K562 (cell line): ENCODE data around the gene SMAGP. TPM values are rescaled to one million over a fixed set of nuclear protein-coding genes. Genes with fewer than 3 reads are reported as not detected.
"Not testable (repeated sequence)": the region's sequence is repeated elsewhere in the genome, so short reads cannot be mapped to it uniquely, and the experiment has no call there.

ENCODE experiments used
- ATAC-seq: fragments of 200-7000 bp; cut with Tn5 transposase; 3 replicates; pipeline ENCODE4 v1.9.1; 2020; ENCODE audit warnings: moderate library complexity
- BruUV-seq: library from RNA; stranded (reverse); fragments of 400-500 nt; replicated peaks from 2 replicates; lab custom pipeline; 2021; lab: Mats Ljungman, UMichigan
- CTCF ChIA-PET: fragments of 300-600 bp; formaldehyde crosslinking; extraction: SDS; loops from one replicate; lab custom pipeline; 2021; ENCODE audit warnings: low intra/inter-chr PET ratio; lab: Yijun Ruan, JAX
- POLR2A ChIA-PET: fragments of 300-600, 350-650 bp; sonication (Branson Sonifier 250); formaldehyde crosslinking; extraction: SDS; loops from one replicate; lab custom pipeline; 2021; ENCODE audit warnings: antibody characterized with exemption, inconsistent platforms; lab: Yijun Ruan, JAX
- DNase-seq, 4 experiments: peaks; one replicate each; pipeline versions ENCODE4 v3.0.0 to v3.0.0-alpha.2; 2011 to 2018; ENCODE audit warnings: low spot score in 3 of 4, mixed read lengths in 3 of 4; ENCODE audit errors: extremely low read depth in 1 of 4
- FAIRE-seq: peaks from 2 replicates; lab custom pipeline; 2011; peaks lifted over from hg19 to GRCh38; lab: Jason Lieb, UNC
- H2AFZ ChIP-seq: 2 replicates; pipeline ENCODE4 v1.6.0; 2011; ENCODE audit warnings: low read depth, low read length, control low read depth, inconsistent platforms
- H3K27ac ChIP-seq: fragments of 200-600 bp; 3 replicates; pipeline ENCODE4 v1.8.0; 2011; ENCODE audit warnings: low read depth, mild to moderate bottlenecking, control low read depth, inconsistent platforms, low read length, moderate library complexity, mixed read lengths; ENCODE audit errors: extremely low read depth
- H3K27me3 ChIP-seq, 2 experiments: fragments of 300-600 bp in 1 of 2; 2 replicates in 1 of 2; 3 replicates in 1 of 2; pipeline versions ENCODE4 v1.6.0 to v1.8.0; 2011; ENCODE audit warnings: inconsistent platforms in 2 of 2, low read length in 2 of 2, mild to moderate bottlenecking in 1 of 2, mixed read lengths in 1 of 2, moderate library complexity in 1 of 2; ENCODE audit not compliant: control insufficient read depth in 2 of 2, insufficient read depth in 2 of 2
- H3K36me3 ChIP-seq: fragments of 300-600 bp; 3 replicates; pipeline ENCODE4 v1.8.0; 2011; ENCODE audit warnings: mild to moderate bottlenecking, low read length, inconsistent platforms; ENCODE audit not compliant: control insufficient read depth, insufficient read depth
- H3K4me1 ChIP-seq, 2 experiments: fragments of 200-600 bp in 1 of 2; replicated peaks in 1 of 2; 2 replicates in 1 of 2; 3 replicates in 1 of 2; pipeline versions ENCODE4 v1.5.1 to v1.8.0; 2011; ENCODE audit warnings: inconsistent platforms in 2 of 2, low read length in 2 of 2, mild to moderate bottlenecking in 1 of 2, mixed read lengths in 1 of 2, moderate library complexity in 1 of 2; ENCODE audit not compliant: control insufficient read depth in 2 of 2, insufficient read depth in 2 of 2
- H3K4me2 ChIP-seq: 2 replicates; pipeline ENCODE4 v1.6.1; 2011; ENCODE audit warnings: low read length, control low read depth, inconsistent platforms, mixed read lengths; ENCODE audit not compliant: insufficient read depth
- H3K4me3 ChIP-seq: fragments of 200-600 bp; sonication (generic), shearing (Covaris generic); 2 replicates; pipeline ENCODE4 v1.5.1; 2016; ENCODE audit warnings: control low read depth, inconsistent platforms
- H3K79me2 ChIP-seq: fragments of 200-600 bp; 3 replicates; pipeline ENCODE4 v1.8.0; 2011; ENCODE audit warnings: low read length, inconsistent platforms; ENCODE audit not compliant: control insufficient read depth, insufficient read depth
- H3K9ac ChIP-seq, 2 experiments: 2 replicates each; pipeline versions ENCODE4 v1.6.0 to v1.6.1; 2011; ENCODE audit warnings: low read depth in 2 of 2, low read length in 2 of 2, control low read depth in 1 of 2, inconsistent platforms in 1 of 2, mild to moderate bottlenecking in 1 of 2, mixed read lengths in 1 of 2; ENCODE audit not compliant: insufficient read depth in 1 of 2
- H3K9me1 ChIP-seq: one replicate; pipeline ENCODE4 v1.6.0; 2011; ENCODE audit warnings: inconsistent platforms, mild to moderate bottlenecking, low read length, moderate library complexity; ENCODE audit not compliant: control insufficient read depth, insufficient read depth
- H3K9me3 ChIP-seq: replicated peaks from 2 replicates; pipeline ENCODE4 v1.5.1; 2011; ENCODE audit warnings: low read depth, low read length, inconsistent platforms; ENCODE audit not compliant: control insufficient read depth, insufficient read depth
- H4K20me1 ChIP-seq: replicated peaks from 2 replicates; pipeline ENCODE4 v1.6.1; 2011; ENCODE audit warnings: low read length, inconsistent platforms, mixed read lengths; ENCODE audit not compliant: control insufficient read depth, insufficient read depth
- CTBP1 ChIP-seq: fragments of 450-650 bp; IDR thresholded peaks from 2 replicates; pipeline ENCODE4 v1.6.1; 2016; ENCODE audit warnings: borderline replicate concordance
- CTCF ChIP-seq, 3 experiments: IDR thresholded peaks in 2 of 3; conservative IDR thresholded peaks in 1 of 3; 2 replicates each; pipeline ENCODE4 v1.5.1; 2011 to 2012; ENCODE audit warnings: low read length in 3 of 3, mild to moderate bottlenecking in 3 of 3, control low read depth in 2 of 3, improper control_type of control experiment in 1 of 3, inconsistent platforms in 1 of 3, low read depth in 1 of 3, mixed read lengths in 1 of 3, moderate library complexity in 1 of 3; ENCODE audit not compliant: insufficient read depth in 2 of 3
- FOXK2 ChIP-seq, 2 experiments: fragments of 450-650 bp; IDR thresholded peaks in 1 of 2; conservative IDR thresholded peaks in 1 of 2; 2 replicates each; pipeline ENCODE4 v1.6.1; 2016; ENCODE audit warnings: low read depth in 2 of 2, mild to moderate bottlenecking in 1 of 2
- GABPA ChIP-seq: fragments of 200-800 bp; sonication (Bioruptor generic); conservative IDR thresholded peaks from 2 replicates; pipeline ENCODE4 v1.6.1; 2016; ENCODE audit warnings: low read depth, missing genetic modification characterization, missing compliant biosample characterization
- HMBOX1 ChIP-seq: sonication (generic); IDR thresholded peaks from 2 replicates; pipeline ENCODE4 v1.6.1; 2016
- RAD21 ChIP-seq, 2 experiments: fragments of 250-450 bp in 1 of 2; fragments of 450-650 bp in 1 of 2; sonication (Bioruptor Pico) in 1 of 2; formaldehyde crosslinking in 1 of 2; IDR thresholded peaks in 1 of 2; conservative IDR thresholded peaks in 1 of 2; 2 replicates each; pipeline versions ENCODE4 v1.4.0 to v1.8.0; 2020 to 2022; ENCODE audit warnings: mild to moderate bottlenecking in 2 of 2, moderate library complexity in 1 of 2
- RCOR1 ChIP-seq, 2 experiments: IDR thresholded peaks; 2 replicates each; pipeline ENCODE4 v1.6.1; 2012; ENCODE audit warnings: low read depth in 2 of 2, low read length in 2 of 2, borderline replicate concordance in 1 of 2, improper control_type of control experiment in 1 of 2
- SMC3 ChIP-seq: conservative IDR thresholded peaks from 2 replicates; pipeline ENCODE4 v1.6.1; 2011; ENCODE audit warnings: low read depth, low read length, improper control_type of control experiment; ENCODE audit not compliant: insufficient read depth
- SPI1 ChIP-seq: IDR thresholded peaks from 2 replicates; pipeline ENCODE4 v1.6.1; 2011; ENCODE audit warnings: low read depth, low read length, control low read depth, borderline replicate concordance
- UBTF ChIP-seq, 2 experiments: IDR thresholded peaks; 2 replicates each; pipeline ENCODE4 v1.6.1; 2012; ENCODE audit warnings: improper control_type of control experiment in 2 of 2, low read depth in 2 of 2, low read length in 2 of 2, borderline replicate concordance in 1 of 2
- ZNF764 ChIP-seq: fragments of 250-450 bp; sonication (Bioruptor Pico); IDR thresholded peaks from 2 replicates; pipeline ENCODE4 v1.4.0; 2020; ENCODE audit warnings: low read depth, mild to moderate bottlenecking, moderate library complexity
- WGBS: fragments of 100-300 bp; shearing (Covaris generic); methylation state at CpG from one replicate; pipeline ENCODE4 v1.1.6; 2016; ENCODE audit warnings: low coverage, mixed read lengths; ENCODE audit not compliant: insufficient coverage; ENCODE audit errors: missing lambda C conversion rate; 5-methylcytosine and 5-hydroxymethylcytosine counted together
- in situ Hi-C: fragments of 300-500 bp; cut with MboI; formaldehyde crosslinking; loops from 4 replicates; pipeline ENCODE4 v1.15.0; 2018; ENCODE audit warnings: inconsistent platforms, mixed read lengths
- intact Hi-C: fragments of 100-400 bp; cut with micrococcal nuclease; formaldehyde crosslinking; loops from 2 replicates; pipeline ENCODE4 v1.14.2; 2022
- polyA plus RNA-seq, 8 experiments: library from polyadenylated mRNA; depleted of rRNA in 4 of 8; stranded (reverse) in 5 of 8; unstranded in 3 of 8; fragments of >200 nt; fragmentation: Nextera tagmentation in 2 of 8; fragmentation: Illumina TruSeq in 1 of 8; extraction: Ambion mirVana in 2 of 8; extraction: Trizol in 1 of 8; gene quantifications; 2 replicates each; pipeline versions ENCODE4 v1.2.1 to v1.2.3, GENCODE V29; 2011 to 2014; ENCODE audit warnings: inconsistent platforms in 1 of 8, missing spikeins in 1 of 8
- total RNA-seq, 7 experiments: library from RNA; depleted of rRNA in 6 of 7; stranded (reverse); fragments of >200 nt in 6 of 7; fragmentation: Illumina TruSeq in 2 of 7; extraction: Trizol in 2 of 7; gene quantifications; 2 replicates each; pipeline versions ENCODE4 v1.2.1 to v1.2.3, GENCODE V29; 2011 to 2021; ENCODE audit warnings: low replicate concordance in 1 of 7

SMAGP gene
- total and polyA plus RNA-seq, 9 of the 15 experiments (the other 6 are each of a cell fraction or from before 2014, with no cell fraction given) = 23.1 to 62.3 (median 29.9) TPM

- H3K4me3 ChIP-seq, H3K79me2 ChIP-seq, H3K9me1 ChIP-seq, BruUV-seq, H3K4me1 ChIP-seq, H3K36me3 ChIP-seq, H4K20me1 ChIP-seq, H3K27ac ChIP-seq, in situ Hi-C loops, H3K27me3 ChIP-seq, H3K9ac ChIP-seq, H3K9me3 ChIP-seq: not testable (repeated sequence)
- peak; percentile 100 for ATAC-seq
- WGBS = 17% methylated on average over 9 of the region's 9 CpGs
- POLR2A ChIA-PET = interaction anchor here (0.5 to 1.0 kb wide), 5 partner anchors 11 to 51 kb away, joined by 3 to 5 read pairs (median 3); no protein-coding TSS in a partner anchor
- Histone ChIP-seq H2AFZ (peak overlapping the region; percentile 81), H3K4me2 (peak overlapping the region; percentile 37; the same call in 1 of the 2 replicates)
- intact Hi-C loops = loop anchor here (5.0 kb wide), 1 partner anchor 50 kb away; no protein-coding TSS in a partner anchor
- DNase-seq = peak; percentile 34 to 79 (median 48)
- CTCF ChIA-PET = interaction anchor here (0.6 to 1.3 kb wide), 3 partner anchors 23 to 234 kb away, joined by 3 to 4 read pairs (median 3); no protein-coding TSS in a partner anchor
- TF ChIP-seq HMBOX1 (peak; percentile 86), SPI1 (peak; percentile 34; the same call in 1 of the 2 replicates), ZNF764 (peak; percentile 53; the same call in 1 of the 2 replicates), RAD21 (CRISPR knock-in tag; conservative IDR thresholded peaks at IDR 0.05 in 1 of 2, IDR thresholded peaks at IDR 0.05 in 1 of 2) (peak; percentile 49 to 50), CTBP1 (peak; percentile 12; the same call in 1 of the 2 replicates), SMC3 (0 out of 2 replicates have a peak, but pooled peaks have one; percentile 16), RCOR1 (IDR thresholded peaks at IDR 0.05; ENCODE audit: borderline replicate concordance in 1 of 2, low read depth in 2 of 2, low read length in 2 of 2) (peak in 1 of 2 experiments; percentile 69; a peak in 1 of 4 replicates), UBTF (IDR thresholded peaks at IDR 0.05; ENCODE audit: borderline replicate concordance in 1 of 2, low read depth in 2 of 2, low read length in 2 of 2) (0 out of 4 replicates have a peak, but pooled peaks of 1 of the 2 experiments have one; percentile 32), GABPA (tag) (0 out of 2 replicates have a peak, but pooled peaks have one; percentile 16), FOXK2 (conservative IDR thresholded peaks at IDR 0.05 in 1 of 2, IDR thresholded peaks at IDR 0.05 in 1 of 2; ENCODE audit: low read depth in 2 of 2) (peak in 1 of 2 experiments; percentile 36; a peak in 1 of 4 replicates), CTCF (IDR thresholded peaks at IDR 0.05 in 2 of 3, conservative IDR thresholded peaks at IDR 0.05 in 1 of 3; ENCODE audit: insufficient read depth in 2 of 3, low read depth in 1 of 3, low read length in 3 of 3) (peak; percentile 26 to 46 (median 30); a peak in 3 of 6 replicates)
- FAIRE-seq = peak; percentile 91
Measured at GRCh38 chr12:51291603-51292513, 21.6 kb upstream of the SMAGP start.
